Loucy (cell line): ENCODE measurements around the gene KCNQ4.

ENCODE experiments used
- CTCF ChIP-seq: fragments of 200-600 bp; sonication (generic); conservative IDR thresholded peaks from 2 replicates; pipeline ENCODE4 v1.5.1; 2014; ENCODE audit warnings: mild to moderate bottlenecking, antibody characterized with exemption, low read length
- EZH2phosphoT487 ChIP-seq: fragments of 200-600 bp; IDR thresholded peaks from 2 replicates; pipeline ENCODE4 v1.6.1; 2018; ENCODE audit warnings: antibody characterized with exemption, mild to moderate bottlenecking, moderate library complexity, borderline replicate concordance

- TF ChIP-seq CTCF (no peak), EZH2phosphoT487 (no peak)
Measured at GRCh38 chr1:40823345-40823744, 39.8 kb downstream of the KCNQ4 start.
